Fibroblast of lung (primary cell): ENCODE measurements around the gene MTERF4. TPM values are rescaled to one million over a fixed set of nuclear protein-coding genes. Genes with fewer than 3 reads are reported as not detected.

ENCODE experiments used
- DNase-seq, 2 donors: peaks; one replicate each; pipeline versions ENCODE4 v3.0.0 to v3.0.0-alpha.2; 2010; ENCODE audit warnings: low read depth in 2 of 2
- H2AFZ ChIP-seq: 2 replicates; pipeline ENCODE4 v1.5.1; 2012; ENCODE audit warnings: low read length, control low read depth, inconsistent platforms
- H3K27ac ChIP-seq: 2 replicates; pipeline ENCODE4 v1.5.1; 2011; ENCODE audit warnings: low read length, control low read depth; ENCODE audit not compliant: insufficient read depth
- H3K27me3 ChIP-seq: 2 replicates; pipeline ENCODE4 v1.5.1; 2011; ENCODE audit warnings: mild to moderate bottlenecking, low read length; ENCODE audit not compliant: control insufficient read depth, insufficient read depth
- H3K36me3 ChIP-seq: 2 replicates; pipeline ENCODE4 v1.5.1; 2011; ENCODE audit warnings: low read length; ENCODE audit not compliant: control insufficient read depth, insufficient read depth
- H3K4me1 ChIP-seq: 2 replicates; pipeline ENCODE4 v1.5.1; 2011; ENCODE audit warnings: low read length; ENCODE audit not compliant: control insufficient read depth, insufficient read depth; ENCODE audit errors: extremely low read depth
- H3K4me2 ChIP-seq: 2 replicates; pipeline ENCODE4 v1.5.1; 2011; ENCODE audit warnings: low read length, control low read depth; ENCODE audit not compliant: insufficient read depth; ENCODE audit errors: extremely low read depth
- H3K4me3 ChIP-seq, 4 experiments: fragments of 200-600 bp in 1 of 4; sonication (generic) in 1 of 4; replicated peaks in 1 of 4; 2 replicates each; pipeline ENCODE4 v1.5.1; 2011 to 2016; ENCODE audit warnings: low read length in 4 of 4, low read depth in 3 of 4, mild to moderate bottlenecking in 3 of 4, control low read depth in 2 of 4, inconsistent platforms in 1 of 4, mixed read lengths in 1 of 4; ENCODE audit not compliant: insufficient read depth in 1 of 4; ENCODE audit errors: control extremely low read depth in 1 of 4
- H3K79me2 ChIP-seq: 2 replicates; pipeline ENCODE4 v1.5.1; 2012; ENCODE audit warnings: mild to moderate bottlenecking, low read length, inconsistent platforms; ENCODE audit not compliant: control insufficient read depth, insufficient read depth
- H3K9ac ChIP-seq: 2 replicates; pipeline ENCODE4 v1.5.1; 2011; ENCODE audit warnings: mild to moderate bottlenecking, low read length, control low read depth; ENCODE audit not compliant: insufficient read depth
- H3K9me3 ChIP-seq: 2 replicates; pipeline ENCODE4 v1.5.1; 2012; ENCODE audit warnings: low read depth, low read length; ENCODE audit not compliant: control insufficient read depth, insufficient read depth
- H4K20me1 ChIP-seq: 2 replicates; pipeline ENCODE4 v1.5.1; 2011; ENCODE audit warnings: low read length; ENCODE audit not compliant: control insufficient read depth, insufficient read depth; ENCODE audit errors: extremely low read depth
- CTCF ChIP-seq, 2 donors: IDR thresholded peaks in 1 of 2; conservative IDR thresholded peaks in 1 of 2; 1 replicate in 1 of 2; 2 replicates in 1 of 2; pipeline ENCODE4 v1.5.1; 2011 to 2012; ENCODE audit warnings: low read length in 2 of 2, control low read depth in 1 of 2, inconsistent platforms in 1 of 2, low read depth in 1 of 2, mild to moderate bottlenecking in 1 of 2
- EZH2 ChIP-seq: IDR thresholded peaks from 2 replicates; pipeline ENCODE4 v1.5.1; 2012; ENCODE audit warnings: low read length, control low read depth, mild to moderate bottlenecking; ENCODE audit errors: missing control alignments
- polyA plus RNA-seq, 2 donors: library from polyadenylated mRNA; depleted of rRNA in 1 of 2; stranded (reverse) in 1 of 2; unstranded in 1 of 2; fragments of >200 nt; gene quantifications; 2 replicates each; pipeline ENCODE4 v1.2.1, GENCODE V29; 2011 to 2012; ENCODE audit warnings: missing spikeins in 1 of 2
- total RNA-seq: library from RNA; depleted of rRNA; stranded (reverse); fragments of >200 nt; gene quantifications from 2 replicates; pipeline ENCODE4 v1.2.1, GENCODE V29; 2014

The MTERF4 gene
- total and polyA plus RNA-seq, 2 donors (not counting 1 experiment from before 2014, with no cell fraction given), result 31.7 to 35.5 TPM

GRCh38 chr2:241137276-241138190 is 35.4 kb upstream of the MTERF4 start:
- Histone ChIP-seq H3K36me3 (peaks cover 1% of the 10 kb centered on the region), H3K27ac (no peak overlapping the region)
- no peak for DNase-seq

DNA sequence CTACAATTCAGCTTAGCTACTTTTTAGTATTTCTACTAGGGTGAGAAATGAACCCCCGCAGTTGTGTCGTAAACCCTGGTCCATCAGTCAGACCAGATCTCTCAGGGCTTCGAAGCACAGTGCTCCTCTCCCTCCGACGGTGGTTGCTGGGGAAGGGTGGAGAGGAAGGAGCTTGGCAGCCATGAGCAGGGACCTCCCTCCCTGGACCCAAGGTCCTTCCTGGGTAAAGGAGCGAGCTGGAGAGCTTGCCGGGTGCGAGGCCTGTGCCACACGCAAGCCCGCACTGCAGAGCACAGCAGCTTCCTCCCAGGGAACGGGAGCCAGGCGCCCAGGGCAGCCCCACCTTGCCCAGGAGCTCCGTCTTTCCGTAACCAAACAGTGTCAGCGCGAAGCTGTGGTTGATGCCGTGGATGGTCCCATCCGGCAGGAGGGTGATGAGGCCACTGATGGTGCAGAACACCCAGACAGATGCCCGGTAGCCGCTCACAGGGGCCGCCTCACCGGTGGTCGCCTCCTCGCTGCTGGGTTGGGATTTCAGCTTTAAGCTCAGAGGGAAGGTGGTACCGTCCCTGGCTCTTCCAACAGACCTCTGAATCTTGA is 34.7 kb upstream of the MTERF4 start:
- H3K9ac ChIP-seq, result no peak overlapping the region
- peaks cover 1% of the 10 kb centered on the region for H3K36me3 ChIP-seq
- H4K20me1 ChIP-seq, result no peaks in the 10 kb centered on the region
- no peak for TF ChIP-seq EZH2
- no peak for TF ChIP-seq CTCF (conservative IDR thresholded peaks at IDR 0.05 in 1 of 2, IDR thresholded peaks at IDR 0.05 in 1 of 2; ENCODE audit: low read depth in 1 of 2, low read length in 2 of 2)
- DNase-seq, result no peak
- H3K9me3 ChIP-seq, result no peaks in the 10 kb centered on the region
- no peak overlapping the region for H3K4me3 ChIP-seq
- H3K4me1 ChIP-seq, result no peaks in the 10 kb centered on the region
- no peaks in the 10 kb centered on the region for H3K79me2 ChIP-seq
- H3K27me3 ChIP-seq, result no peaks in the 10 kb centered on the region
- H3K27ac ChIP-seq, result no peak overlapping the region
- H3K4me2 ChIP-seq, result no peak overlapping the region
- no peak overlapping the region for H2AFZ ChIP-seq

More at GRCh38 chr2:241137276-241138190, 35.4 kb upstream of the MTERF4 start:
- Histone ChIP-seq H3K9ac (no peak overlapping the region), H3K9me3 (no peaks in the 10 kb centered on the region), H2AFZ (no peak overlapping the region), H3K4me3 (no peak overlapping the region), H4K20me1 (no peaks in the 10 kb centered on the region), H3K79me2 (no peaks in the 10 kb centered on the region), H3K27me3 (no peaks in the 10 kb centered on the region), H3K4me2 (no peak overlapping the region), H3K4me1 (no peaks in the 10 kb centered on the region)
- TF ChIP-seq CTCF (conservative IDR thresholded peaks at IDR 0.05 in 1 of 2, IDR thresholded peaks at IDR 0.05 in 1 of 2; ENCODE audit: low read depth in 1 of 2, low read length in 2 of 2) (no peak), EZH2 (no peak)

GRCh38 chr2:241136191-241136590 is 34.1 kb upstream of the MTERF4 start:
- Histone ChIP-seq H4K20me1 (no peaks in the 10 kb centered on the region), H3K79me2 (no peaks in the 10 kb centered on the region), H3K9ac (no peak overlapping the region), H3K4me1 (no peaks in the 10 kb centered on the region), H3K4me2 (no peak overlapping the region), H3K36me3 (peaks cover 1% of the 10 kb centered on the region), H3K9me3 (no peaks in the 10 kb centered on the region), H2AFZ (no peak overlapping the region), H3K27ac (no peak overlapping the region), H3K4me3 (no peak overlapping the region), H3K27me3 (no peaks in the 10 kb centered on the region)
- DNase-seq, result no peak
- TF ChIP-seq CTCF (conservative IDR thresholded peaks at IDR 0.05 in 1 of 2, IDR thresholded peaks at IDR 0.05 in 1 of 2; ENCODE audit: low read depth in 1 of 2, low read length in 2 of 2), result no peak
- TF ChIP-seq EZH2, result no peak
